ENCODE measurements around the gene EHBP1.

EHBP1 gene

DNA sequence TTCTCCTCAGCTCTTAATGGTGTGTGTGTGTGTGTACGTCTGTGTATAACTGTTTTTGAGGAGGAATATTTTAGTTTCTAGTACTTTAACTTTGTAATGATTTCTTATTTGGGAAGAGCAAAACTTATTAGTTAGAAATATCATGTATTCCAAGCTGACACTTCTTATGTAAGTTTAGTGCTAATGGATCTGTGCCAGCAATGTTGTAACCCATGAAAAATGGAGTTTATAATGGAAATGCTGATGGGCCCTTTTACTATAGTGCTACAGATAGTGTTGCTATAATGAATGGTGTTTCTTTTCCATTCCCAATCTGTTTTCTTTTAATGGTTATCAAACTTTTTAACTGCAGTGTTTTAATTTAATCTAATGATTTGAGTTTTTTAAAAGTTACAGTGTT lies 295.3 kb downstream of the EHBP1 start:
- peaks cover 4% of the 10 kb centered on the region; the same call in 1 of the 2 replicates for H3K36me3 ChIP-seq (ENCODE audit: insufficient read depth, low read length)
- TF ChIP-seq EZH2 (IDR thresholded peaks at IDR 0.05; ENCODE audit: borderline replicate concordance, low read length) (no peak), CTCF (IDR thresholded peaks at IDR 0.05; ENCODE audit: low read length) (no peak)

GRCh38 chr2:63001576-63001975 lies 296.1 kb downstream of the EHBP1 start:
- H4K20me1 ChIP-seq (ENCODE audit: insufficient read depth, low read length): no peaks in the 10 kb centered on the region
- H3K27ac ChIP-seq (ENCODE audit: low read depth, low read length, poor library complexity, severe bottlenecking): no peak overlapping the region
- no peaks in the 10 kb centered on the region for H3K9me3 ChIP-seq (ENCODE audit: low read length)

More for the DNA sequence above, 295.3 kb downstream of the EHBP1 start:
- no peaks in the 10 kb centered on the region for H3K9me2 ChIP-seq (ENCODE audit: low read depth, low read length)
- H3K27me3 ChIP-seq (ENCODE audit: insufficient read depth, low read length): no peaks in the 10 kb centered on the region
- H3K4me1 ChIP-seq (ENCODE audit: insufficient read depth, low read length, severe bottlenecking): no peaks in the 10 kb centered on the region
- no peaks in the 10 kb centered on the region for H3K79me2 ChIP-seq (ENCODE audit: insufficient read depth, low read length)
- H2AFZ ChIP-seq (ENCODE audit: low read length): no peak overlapping the region
- H3K4me2 ChIP-seq (ENCODE audit: low read length): no peak overlapping the region
- H3K4me3 ChIP-seq (ENCODE audit: low read depth, low read length, poor library complexity, severe bottlenecking): no peak overlapping the region
- no peaks in the 10 kb centered on the region for H4K20me1 ChIP-seq (ENCODE audit: insufficient read depth, low read length)
- no peaks in the 10 kb centered on the region for H3K9me3 ChIP-seq (ENCODE audit: low read length)
- no peaks in the 10 kb centered on the region for H3F3A ChIP-seq (ENCODE audit: insufficient read depth, low read length)
- H3K9ac ChIP-seq (ENCODE audit: low read length): no peak overlapping the region
- H3K27ac ChIP-seq (ENCODE audit: low read depth, low read length, poor library complexity, severe bottlenecking): no peak overlapping the region

GRCh38 chr2:63003351-63003750 lies 297.8 kb downstream of the EHBP1 start:
- no peaks in the 10 kb centered on the region for H4K20me1 ChIP-seq (ENCODE audit: insufficient read depth, low read length)
- H3F3A ChIP-seq (ENCODE audit: insufficient read depth, low read length): no peaks in the 10 kb centered on the region
- H3K9me2 ChIP-seq (ENCODE audit: low read depth, low read length): no peaks in the 10 kb centered on the region
- no peaks in the 10 kb centered on the region for H3K9me3 ChIP-seq (ENCODE audit: low read length)
- H3K4me1 ChIP-seq (ENCODE audit: insufficient read depth, low read length, severe bottlenecking): no peaks in the 10 kb centered on the region
- H3K79me2 ChIP-seq (ENCODE audit: insufficient read depth, low read length): no peaks in the 10 kb centered on the region
- no peak overlapping the region for H3K4me3 ChIP-seq (ENCODE audit: low read depth, low read length, poor library complexity, severe bottlenecking)
- no peaks in the 10 kb centered on the region; the same call in 1 of the 2 replicates for H3K36me3 ChIP-seq (ENCODE audit: insufficient read depth, low read length)
- no peak overlapping the region for H3K4me2 ChIP-seq (ENCODE audit: low read length)
- no peak for TF ChIP-seq CTCF (IDR thresholded peaks at IDR 0.05; ENCODE audit: low read length)
- TF ChIP-seq EZH2 (IDR thresholded peaks at IDR 0.05; ENCODE audit: borderline replicate concordance, low read length): no peak
- no peak overlapping the region for H3K27ac ChIP-seq (ENCODE audit: low read depth, low read length, poor library complexity, severe bottlenecking)
- no peak overlapping the region for H3K9ac ChIP-seq (ENCODE audit: low read length)
- H2AFZ ChIP-seq (ENCODE audit: low read length): no peak overlapping the region
- H3K27me3 ChIP-seq (ENCODE audit: insufficient read depth, low read length): no peaks in the 10 kb centered on the region

More at GRCh38 chr2:63001576-63001975, 296.1 kb downstream of the EHBP1 start:
- Histone ChIP-seq H3K9ac (ENCODE audit: low read length) (no peak overlapping the region), H3K9me2 (ENCODE audit: low read depth, low read length) (no peaks in the 10 kb centered on the region), H3K36me3 (ENCODE audit: insufficient read depth, low read length) (peaks cover 4% of the 10 kb centered on the region; the same call in 1 of the 2 replicates), H3K27me3 (ENCODE audit: insufficient read depth, low read length) (no peaks in the 10 kb centered on the region), H3K4me1 (ENCODE audit: insufficient read depth, low read length, severe bottlenecking) (no peaks in the 10 kb centered on the region), H2AFZ (ENCODE audit: low read length) (no peak overlapping the region), H3K4me3 (ENCODE audit: low read depth, low read length, poor library complexity, severe bottlenecking) (no peak overlapping the region), H3K4me2 (ENCODE audit: low read length) (no peak overlapping the region), H3K79me2 (ENCODE audit: insufficient read depth, low read length) (no peaks in the 10 kb centered on the region), H3F3A (ENCODE audit: insufficient read depth, low read length) (no peaks in the 10 kb centered on the region)
- TF ChIP-seq CTCF (IDR thresholded peaks at IDR 0.05; ENCODE audit: low read length) (no peak), EZH2 (IDR thresholded peaks at IDR 0.05; ENCODE audit: borderline replicate concordance, low read length) (no peak)
